ENCODE measurements around the gene DENND4C. TPM values are rescaled to one million over a fixed set of nuclear protein-coding genes. Genes with fewer than 3 reads are reported as not detected.

Gene DENND4C
- total RNA-seq, 2 experiments from 2014 or later = 18.8 to 28.6 TPM

DNA sequence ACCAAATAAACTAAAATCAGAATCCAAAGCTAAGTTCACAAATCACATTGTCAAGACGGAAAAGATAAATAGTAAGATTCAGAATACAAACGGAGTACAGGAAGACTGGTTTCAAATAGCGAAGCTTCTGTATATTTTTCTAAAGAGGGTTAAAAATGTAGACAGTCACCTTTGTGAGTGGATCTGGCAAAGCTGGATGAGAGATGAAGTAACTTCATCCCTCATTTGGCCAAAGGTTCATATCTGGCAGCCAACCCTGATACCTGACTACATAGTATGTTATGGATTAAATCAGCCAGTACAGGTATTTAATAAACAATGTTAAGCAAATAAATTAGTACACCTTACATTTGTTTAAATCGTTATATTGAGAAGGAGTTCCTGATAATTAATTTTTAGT lies 21.3 kb upstream of the DENND4C start:
- no peak overlapping the region for H3K4me2 ChIP-seq (ENCODE audit: low read length)
- H3K4me3 ChIP-seq (ENCODE audit: low read depth, low read length, poor library complexity, severe bottlenecking) = no peak overlapping the region
- BruUV-seq (replicated peaks) = no TSS peak
- H3K4me1 ChIP-seq (ENCODE audit: insufficient read depth, low read length, poor library complexity, severe bottlenecking) = no peaks in the 10 kb centered on the region
- no peak overlapping the region for H3K27ac ChIP-seq (ENCODE audit: low read depth, low read length, poor library complexity, severe bottlenecking)
- H3K79me2 ChIP-seq (ENCODE audit: insufficient read depth, low read depth, low read length) = no peaks in the 10 kb centered on the region
- no peak for DNase-seq (ENCODE audit: low spot score)
- CTCF ChIA-PET (ENCODE audit: unreplicated experiment) = no interaction called here
- no peaks in the 10 kb centered on the region for H3K9me3 ChIP-seq (ENCODE audit: low read length)
- 0 out of 2 replicates have a peak, but pooled peaks cover 4% of the 10 kb centered on the region for H4K20me1 ChIP-seq (ENCODE audit: insufficient read depth, low read length)
- no peaks in the 10 kb centered on the region for H3K9me2 ChIP-seq (ENCODE audit: insufficient read depth, low read length)
- POLR2A ChIA-PET = no interaction called here
- TF ChIP-seq, protein P1, sequence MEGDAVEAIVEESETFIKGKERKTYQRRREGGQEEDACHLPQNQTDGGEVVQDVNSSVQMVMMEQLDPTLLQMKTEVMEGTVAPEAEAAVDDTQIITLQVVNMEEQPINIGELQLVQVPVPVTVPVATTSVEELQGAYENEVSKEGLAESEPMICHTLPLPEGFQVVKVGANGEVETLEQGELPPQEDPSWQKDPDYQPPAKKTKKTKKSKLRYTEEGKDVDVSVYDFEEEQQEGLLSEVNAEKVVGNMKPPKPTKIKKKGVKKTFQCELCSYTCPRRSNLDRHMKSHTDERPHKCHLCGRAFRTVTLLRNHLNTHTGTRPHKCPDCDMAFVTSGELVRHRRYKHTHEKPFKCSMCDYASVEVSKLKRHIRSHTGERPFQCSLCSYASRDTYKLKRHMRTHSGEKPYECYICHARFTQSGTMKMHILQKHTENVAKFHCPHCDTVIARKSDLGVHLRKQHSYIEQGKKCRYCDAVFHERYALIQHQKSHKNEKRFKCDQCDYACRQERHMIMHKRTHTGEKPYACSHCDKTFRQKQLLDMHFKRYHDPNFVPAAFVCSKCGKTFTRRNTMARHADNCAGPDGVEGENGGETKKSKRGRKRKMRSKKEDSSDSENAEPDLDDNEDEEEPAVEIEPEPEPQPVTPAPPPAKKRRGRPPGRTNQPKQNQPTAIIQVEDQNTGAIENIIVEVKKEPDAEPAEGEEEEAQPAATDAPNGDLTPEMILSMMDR (conservative IDR thresholded peaks at IDR 0.05; ENCODE audit: low read length) = no peak
- no peak for TF ChIP-seq EZH2phosphoT487 (IDR thresholded peaks at IDR 0.05; ENCODE audit: borderline replicate concordance, low read depth, low read length)
- intact Hi-C loops (cut with micrococcal nuclease; ENCODE audit: unreplicated experiment) = no loop called here
- no peaks in the 10 kb centered on the region for H3K36me3 ChIP-seq (ENCODE audit: insufficient read depth, low read length)
- H2AFZ ChIP-seq (ENCODE audit: low read length) = no peak overlapping the region

DNA sequence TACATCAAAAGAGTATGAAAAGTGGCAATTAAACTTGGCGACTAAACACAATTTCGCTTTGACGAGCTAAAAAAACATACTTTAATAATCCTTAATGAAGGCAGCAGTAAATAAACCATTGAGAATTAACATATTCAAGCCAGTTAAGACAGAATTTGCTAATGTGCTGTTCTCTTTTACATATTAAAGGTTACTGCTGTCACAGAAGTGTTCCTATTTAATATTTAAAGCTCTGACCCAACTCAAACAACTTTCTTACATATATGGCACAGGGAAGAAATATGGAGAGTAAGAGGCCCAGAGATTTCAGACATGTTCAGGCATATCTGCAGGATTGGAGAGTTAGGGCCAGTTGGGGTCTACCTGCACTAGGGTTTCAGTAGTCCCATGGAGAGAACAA lies 16.7 kb upstream of the DENND4C start:
- H3K9me2 ChIP-seq (ENCODE audit: insufficient read depth, low read length) = no peaks in the 10 kb centered on the region

GRCh38 chr9:19216466-19216865 lies 14.0 kb upstream of the DENND4C start:
- H3K4me2 ChIP-seq (ENCODE audit: low read length) = no peak overlapping the region

More for the DNA sequence above, 16.7 kb upstream of the DENND4C start:
- Histone ChIP-seq H3K27ac (ENCODE audit: low read depth, low read length, poor library complexity, severe bottlenecking) (no peak overlapping the region), H3K36me3 (ENCODE audit: insufficient read depth, low read length) (no peaks in the 10 kb centered on the region), H3K79me2 (ENCODE audit: insufficient read depth, low read depth, low read length) (no peaks in the 10 kb centered on the region), H4K20me1 (ENCODE audit: insufficient read depth, low read length) (0 out of 2 replicates have a peak, but pooled peaks cover 4% of the 10 kb centered on the region), H3K4me1 (ENCODE audit: insufficient read depth, low read length, poor library complexity, severe bottlenecking) (no peaks in the 10 kb centered on the region), H3K4me3 (ENCODE audit: low read depth, low read length, poor library complexity, severe bottlenecking) (no peak overlapping the region), H3K9me3 (ENCODE audit: low read length) (no peaks in the 10 kb centered on the region), H3K4me2 (ENCODE audit: low read length) (no peak overlapping the region), H2AFZ (ENCODE audit: low read length) (no peak overlapping the region)
- BruUV-seq (replicated peaks) = no TSS peak
- TF ChIP-seq, protein P1 (conservative IDR thresholded peaks at IDR 0.05; ENCODE audit: low read length) = no peak
- no peak for TF ChIP-seq EZH2phosphoT487 (IDR thresholded peaks at IDR 0.05; ENCODE audit: borderline replicate concordance, low read depth, low read length)
- CTCF ChIA-PET (ENCODE audit: unreplicated experiment) = no interaction called here
- POLR2A ChIA-PET = interaction anchor here (0.6 to 0.9 kb wide), 2 partner anchors 126 to 193 kb away, joined by 3 read pairs; no protein-coding TSS in a partner anchor
- no peak for DNase-seq (ENCODE audit: low spot score)
- intact Hi-C loops (cut with micrococcal nuclease; ENCODE audit: unreplicated experiment) = no loop called here

More at GRCh38 chr9:19216466-19216865, 14.0 kb upstream of the DENND4C start:
- no peaks in the 10 kb centered on the region for H4K20me1 ChIP-seq (ENCODE audit: insufficient read depth, low read length)
- H3K79me2 ChIP-seq (ENCODE audit: insufficient read depth, low read depth, low read length) = no peaks in the 10 kb centered on the region
- no peak for TF ChIP-seq EZH2phosphoT487 (IDR thresholded peaks at IDR 0.05; ENCODE audit: borderline replicate concordance, low read depth, low read length)
- TF ChIP-seq, protein P1 (conservative IDR thresholded peaks at IDR 0.05; ENCODE audit: low read length) = no peak
- no peak overlapping the region for H2AFZ ChIP-seq (ENCODE audit: low read length)
- BruUV-seq (replicated peaks) = no TSS peak
- no peaks in the 10 kb centered on the region for H3K36me3 ChIP-seq (ENCODE audit: insufficient read depth, low read length)
- CTCF ChIA-PET (ENCODE audit: unreplicated experiment) = no interaction called here
- H3K27ac ChIP-seq (ENCODE audit: low read depth, low read length, poor library complexity, severe bottlenecking) = no peak overlapping the region
- intact Hi-C loops (cut with micrococcal nuclease; ENCODE audit: unreplicated experiment) = no loop called here
- no peaks in the 10 kb centered on the region for H3K4me1 ChIP-seq (ENCODE audit: insufficient read depth, low read length, poor library complexity, severe bottlenecking)
- POLR2A ChIA-PET = no interaction called here
- H3K9me3 ChIP-seq (ENCODE audit: low read length) = no peaks in the 10 kb centered on the region
- DNase-seq (ENCODE audit: low spot score) = no peak
- H3K9me2 ChIP-seq (ENCODE audit: insufficient read depth, low read length) = no peaks in the 10 kb centered on the region
- no peak overlapping the region for H3K4me3 ChIP-seq (ENCODE audit: low read depth, low read length, poor library complexity, severe bottlenecking)
